ENCODE data around the gene NHEJ1. TPM values are rescaled to one million over a fixed set of nuclear protein-coding genes. Genes with fewer than 3 reads are reported as not detected.

NHEJ1 gene
- total RNA-seq, 1 donor from 2014 or later = 15.9 TPM

GRCh38 chr2:219042157-219042556 is 118.5 kb downstream of the NHEJ1 start:
- Mint-ChIP-seq H3K36me3 (ENCODE audit: low read depth) (no peaks in the 10 kb centered on the region), H3K27me3 (ENCODE audit: low read depth) (peaks cover 37% of the 10 kb centered on the region), H3K4me1 (ENCODE audit: low read depth) (peaks cover 4% of the 10 kb centered on the region), H3K4me3 (ENCODE audit: low read depth) (no peak overlapping the region), H3K27ac (no peak overlapping the region), H3K9me3 (no peaks in the 10 kb centered on the region)
- intact Hi-C loops (cut with micrococcal nuclease) = no loop called here
- no peak for DNase-seq (ENCODE audit: low spot score)

- intact Hi-C loops (cut with micrococcal nuclease) = no loop called here
- Mint-ChIP-seq H3K9me3 (no peaks in the 10 kb centered on the region), H3K36me3 (ENCODE audit: low read depth) (no peaks in the 10 kb centered on the region), H3K27me3 (ENCODE audit: low read depth) (peaks cover 32% of the 10 kb centered on the region), H3K27ac (no peak within 1 kb of the TSS), H3K4me1 (ENCODE audit: low read depth) (peaks cover 4% of the 10 kb centered on the region), H3K4me3 (ENCODE audit: low read depth) (peak within 1 kb of the TSS; percentile 50)
- no peak for DNase-seq (ENCODE audit: low spot score)
These were observed 119.4 kb downstream of the NHEJ1 start, which contains the start of gene CFAP65 for GRCh38 chr2:219041252-219041651. TSS of gene CFAP65 (minus strand) at chr2:219041516. CDS start at chr2:219039048, 2,468 bp downstream.

GRCh38 chr2:219038600-219038999 is 122.0 kb downstream of the NHEJ1 start:
- no peaks in the 10 kb centered on the region for H3K36me3 Mint-ChIP-seq (ENCODE audit: low read depth)
- peaks cover 40% of the 10 kb centered on the region for H3K27me3 Mint-ChIP-seq (ENCODE audit: low read depth)
- intact Hi-C loops (cut with micrococcal nuclease) = no loop called here
- H3K4me1 Mint-ChIP-seq (ENCODE audit: low read depth) = peaks cover 4% of the 10 kb centered on the region
- no peak overlapping the region for H3K27ac Mint-ChIP-seq
- no peak overlapping the region for H3K4me3 Mint-ChIP-seq (ENCODE audit: low read depth)
- DNase-seq (ENCODE audit: low spot score) = no peak
- no peaks in the 10 kb centered on the region for H3K9me3 Mint-ChIP-seq

- Mint-ChIP-seq H3K9me3 (no peaks in the 10 kb centered on the region), H3K27ac (no peak overlapping the region), H3K36me3 (ENCODE audit: low read depth) (no peaks in the 10 kb centered on the region), H3K4me1 (ENCODE audit: low read depth) (peaks cover 4% of the 10 kb centered on the region), H3K27me3 (ENCODE audit: low read depth) (peaks cover 43% of the 10 kb centered on the region), H3K4me3 (ENCODE audit: low read depth) (no peak overlapping the region)
- intact Hi-C loops (cut with micrococcal nuclease) = no loop called here
- no peak for DNase-seq (ENCODE audit: low spot score)
These were observed 122.7 kb downstream of the NHEJ1 start for GRCh38 chr2:219037783-219038499.

GRCh38 chr2:219035942-219036341 is 124.7 kb downstream of the NHEJ1 start:
- Mint-ChIP-seq H3K4me3 (ENCODE audit: low read depth) (no peak overlapping the region), H3K4me1 (ENCODE audit: low read depth) (no peaks in the 10 kb centered on the region), H3K36me3 (ENCODE audit: low read depth) (no peaks in the 10 kb centered on the region), H3K27me3 (ENCODE audit: low read depth) (peaks cover 34% of the 10 kb centered on the region), H3K9me3 (no peaks in the 10 kb centered on the region), H3K27ac (no peak overlapping the region)
- no peak for DNase-seq (ENCODE audit: low spot score)
- intact Hi-C loops (cut with micrococcal nuclease) = no loop called here

- Mint-ChIP-seq H3K9me3 (no peaks in the 10 kb centered on the region), H3K4me3 (ENCODE audit: low read depth) (no peak overlapping the region), H3K27me3 (ENCODE audit: low read depth) (peaks cover 28% of the 10 kb centered on the region), H3K4me1 (ENCODE audit: low read depth) (no peaks in the 10 kb centered on the region), H3K27ac (no peak overlapping the region), H3K36me3 (ENCODE audit: low read depth) (no peaks in the 10 kb centered on the region)
- DNase-seq (ENCODE audit: low spot score) = no peak
- intact Hi-C loops (cut with micrococcal nuclease) = no loop called here
These were observed 125.8 kb downstream of the NHEJ1 start for GRCh38 chr2:219034823-219035222.

- Mint-ChIP-seq H3K27ac (no peak overlapping the region), H3K4me3 (ENCODE audit: low read depth) (no peak overlapping the region), H3K4me1 (ENCODE audit: low read depth) (no peaks in the 10 kb centered on the region), H3K36me3 (ENCODE audit: low read depth) (no peaks in the 10 kb centered on the region), H3K27me3 (ENCODE audit: low read depth) (peaks cover 23% of the 10 kb centered on the region), H3K9me3 (no peaks in the 10 kb centered on the region)
- DNase-seq (ENCODE audit: low spot score) = no peak
- intact Hi-C loops (cut with micrococcal nuclease) = no loop called here
These were observed 128.4 kb downstream of the NHEJ1 start for GRCh38 chr2:219032051-219032745.

- peaks cover 23% of the 10 kb centered on the region for H3K27me3 Mint-ChIP-seq (ENCODE audit: low read depth)
- no peak overlapping the region for H3K27ac Mint-ChIP-seq
- no peak for DNase-seq (ENCODE audit: low spot score)
These were observed 129.4 kb downstream of the NHEJ1 start for GRCh38 chr2:219031005-219031738.

GRCh38 chr2:219030177-219030940 is 130.3 kb downstream of the NHEJ1 start:
- no peak overlapping the region for H3K27ac Mint-ChIP-seq

More at GRCh38 chr2:219031005-219031738, 129.4 kb downstream of the NHEJ1 start:
- no peaks in the 10 kb centered on the region for H3K36me3 Mint-ChIP-seq (ENCODE audit: low read depth)
- H3K4me3 Mint-ChIP-seq (ENCODE audit: low read depth) = no peak overlapping the region
- no peaks in the 10 kb centered on the region for H3K9me3 Mint-ChIP-seq
- intact Hi-C loops (cut with micrococcal nuclease) = no loop called here
- no peaks in the 10 kb centered on the region for H3K4me1 Mint-ChIP-seq (ENCODE audit: low read depth)

GRCh38 chr2:219029829-219030165 is 130.8 kb downstream of the NHEJ1 start:
- Mint-ChIP-seq H3K9me3 (no peaks in the 10 kb centered on the region), H3K4me1 (ENCODE audit: low read depth) (no peaks in the 10 kb centered on the region), H3K27me3 (ENCODE audit: low read depth) (peaks cover 20% of the 10 kb centered on the region), H3K4me3 (ENCODE audit: low read depth) (no peak overlapping the region), H3K36me3 (ENCODE audit: low read depth) (no peaks in the 10 kb centered on the region), H3K27ac (no peak overlapping the region)
- intact Hi-C loops (cut with micrococcal nuclease) = loop anchor here (2.0 kb wide), 1 partner anchor 125 kb away; no protein-coding TSS in a partner anchor
- peak; percentile 62 for DNase-seq (ENCODE audit: low spot score)

More at GRCh38 chr2:219030177-219030940, 130.3 kb downstream of the NHEJ1 start:
- DNase-seq (ENCODE audit: low spot score) = no peak
- Mint-ChIP-seq H3K4me1 (ENCODE audit: low read depth) (no peaks in the 10 kb centered on the region), H3K36me3 (ENCODE audit: low read depth) (no peaks in the 10 kb centered on the region), H3K4me3 (ENCODE audit: low read depth) (no peak overlapping the region), H3K9me3 (no peaks in the 10 kb centered on the region), H3K27me3 (ENCODE audit: low read depth) (peaks cover 20% of the 10 kb centered on the region)
- intact Hi-C loops (cut with micrococcal nuclease) = no loop called here

- Mint-ChIP-seq H3K27me3 (ENCODE audit: low read depth) (peaks cover 17% of the 10 kb centered on the region), H3K36me3 (ENCODE audit: low read depth) (no peaks in the 10 kb centered on the region), H3K9me3 (no peaks in the 10 kb centered on the region), H3K4me3 (ENCODE audit: low read depth) (no peak overlapping the region), H3K4me1 (ENCODE audit: low read depth) (no peaks in the 10 kb centered on the region), H3K27ac (no peak overlapping the region)
- no peak for DNase-seq (ENCODE audit: low spot score)
- intact Hi-C loops (cut with micrococcal nuclease) = loop anchor here (2.0 kb wide), 1 partner anchor 126 kb away; no protein-coding TSS in a partner anchor
These were observed 131.4 kb downstream of the NHEJ1 start for GRCh38 chr2:219028996-219029828.

All from activated T-helper 2 cell treated with anti-CD3 and anti-CD28 coated beads, Interferon-gamma antibody, Interleukin-2, Interleukin-4, amounts not matched to agents 10 μg/mL and 5 μg/mL and 100 μg/mL, durations not matched to agents 14 hours and 24 hours and 36 hours (primary cell).